K562 (cell line): ENCODE measurements around the gene MRFAP1. TPM values are rescaled to one million over a fixed set of nuclear protein-coding genes. Genes with fewer than 3 reads are reported as not detected.

ENCODE experiments used
- ATAC-seq: fragments of 200-7000 bp; cut with Tn5 transposase; 3 replicates; pipeline ENCODE4 v1.9.1; 2020; ENCODE audit warnings: moderate library complexity
- BruUV-seq: library from RNA; stranded (reverse); fragments of 400-500 nt; replicated peaks from 2 replicates; lab custom pipeline; 2021; lab: Mats Ljungman, UMichigan
- CTCF ChIA-PET: fragments of 300-600 bp; formaldehyde crosslinking; extraction: SDS; loops from one replicate; lab custom pipeline; 2021; ENCODE audit warnings: low intra/inter-chr PET ratio; lab: Yijun Ruan, JAX
- POLR2A ChIA-PET: fragments of 300-600, 350-650 bp; sonication (Branson Sonifier 250); formaldehyde crosslinking; extraction: SDS; loops from one replicate; lab custom pipeline; 2021; ENCODE audit warnings: antibody characterized with exemption, inconsistent platforms; lab: Yijun Ruan, JAX
- DNase-seq, 4 experiments: peaks; one replicate each; pipeline versions ENCODE4 v3.0.0 to v3.0.0-alpha.2; 2011 to 2018; ENCODE audit warnings: low spot score in 3 of 4, mixed read lengths in 3 of 4; ENCODE audit errors: extremely low read depth in 1 of 4
- FAIRE-seq: peaks from 2 replicates; lab custom pipeline; 2011; peaks lifted over from hg19 to GRCh38; lab: Jason Lieb, UNC
- H2AFZ ChIP-seq: 2 replicates; pipeline ENCODE4 v1.6.0; 2011; ENCODE audit warnings: low read depth, low read length, control low read depth, inconsistent platforms
- H3K27ac ChIP-seq: fragments of 200-600 bp; 3 replicates; pipeline ENCODE4 v1.8.0; 2011; ENCODE audit warnings: low read depth, mild to moderate bottlenecking, control low read depth, inconsistent platforms, low read length, moderate library complexity, mixed read lengths; ENCODE audit errors: extremely low read depth
- H3K27me3 ChIP-seq, 2 experiments: fragments of 300-600 bp in 1 of 2; 2 replicates in 1 of 2; 3 replicates in 1 of 2; pipeline versions ENCODE4 v1.6.0 to v1.8.0; 2011; ENCODE audit warnings: inconsistent platforms in 2 of 2, low read length in 2 of 2, mild to moderate bottlenecking in 1 of 2, mixed read lengths in 1 of 2, moderate library complexity in 1 of 2; ENCODE audit not compliant: control insufficient read depth in 2 of 2, insufficient read depth in 2 of 2
- H3K36me3 ChIP-seq: fragments of 300-600 bp; 3 replicates; pipeline ENCODE4 v1.8.0; 2011; ENCODE audit warnings: mild to moderate bottlenecking, low read length, inconsistent platforms; ENCODE audit not compliant: control insufficient read depth, insufficient read depth
- H3K4me1 ChIP-seq, 2 experiments: fragments of 200-600 bp in 1 of 2; replicated peaks in 1 of 2; 2 replicates in 1 of 2; 3 replicates in 1 of 2; pipeline versions ENCODE4 v1.5.1 to v1.8.0; 2011; ENCODE audit warnings: inconsistent platforms in 2 of 2, low read length in 2 of 2, mild to moderate bottlenecking in 1 of 2, mixed read lengths in 1 of 2, moderate library complexity in 1 of 2; ENCODE audit not compliant: control insufficient read depth in 2 of 2, insufficient read depth in 2 of 2
- H3K4me2 ChIP-seq: 2 replicates; pipeline ENCODE4 v1.6.1; 2011; ENCODE audit warnings: low read length, control low read depth, inconsistent platforms, mixed read lengths; ENCODE audit not compliant: insufficient read depth
- H3K4me3 ChIP-seq: fragments of 200-600 bp; sonication (generic), shearing (Covaris generic); 2 replicates; pipeline ENCODE4 v1.5.1; 2016; ENCODE audit warnings: control low read depth, inconsistent platforms
- H3K79me2 ChIP-seq: fragments of 200-600 bp; 3 replicates; pipeline ENCODE4 v1.8.0; 2011; ENCODE audit warnings: low read length, inconsistent platforms; ENCODE audit not compliant: control insufficient read depth, insufficient read depth
- H3K9ac ChIP-seq, 2 experiments: 2 replicates each; pipeline versions ENCODE4 v1.6.0 to v1.6.1; 2011; ENCODE audit warnings: low read depth in 2 of 2, low read length in 2 of 2, control low read depth in 1 of 2, inconsistent platforms in 1 of 2, mild to moderate bottlenecking in 1 of 2, mixed read lengths in 1 of 2; ENCODE audit not compliant: insufficient read depth in 1 of 2
- H3K9me1 ChIP-seq: one replicate; pipeline ENCODE4 v1.6.0; 2011; ENCODE audit warnings: inconsistent platforms, mild to moderate bottlenecking, low read length, moderate library complexity; ENCODE audit not compliant: control insufficient read depth, insufficient read depth
- H3K9me3 ChIP-seq: replicated peaks from 2 replicates; pipeline ENCODE4 v1.5.1; 2011; ENCODE audit warnings: low read depth, low read length, inconsistent platforms; ENCODE audit not compliant: control insufficient read depth, insufficient read depth
- H4K20me1 ChIP-seq: replicated peaks from 2 replicates; pipeline ENCODE4 v1.6.1; 2011; ENCODE audit warnings: low read length, inconsistent platforms, mixed read lengths; ENCODE audit not compliant: control insufficient read depth, insufficient read depth
- BMI1 ChIP-seq: fragments of 150-350 bp; IDR thresholded peaks from 2 replicates; pipeline ENCODE4 v1.6.1; 2014; ENCODE audit warnings: low read length
- E2F3 ChIP-seq: fragments of 250-450 bp; sonication (Bioruptor Pico); IDR thresholded peaks from 2 replicates; pipeline ENCODE4 v1.4.0; 2020; ENCODE audit warnings: mild to moderate bottlenecking
- ELF4 ChIP-seq: fragments of 450-650 bp; formaldehyde crosslinking; IDR thresholded peaks from 2 replicates; pipeline ENCODE4 v1.4.0; 2022; ENCODE audit warnings: missing genetic modification characterization
- ETV6 ChIP-seq, 3 experiments: fragments of 150-350 bp in 1 of 3; sonication (generic) in 1 of 3; formaldehyde crosslinking in 1 of 3; IDR thresholded peaks; 2 replicates each; pipeline versions ENCODE4 v1.6.1 to v1.8.0; 2014 to 2022; ENCODE audit warnings: borderline replicate concordance in 2 of 3, low read depth in 2 of 3, antibody characterized with exemption in 1 of 3, low read length in 1 of 3, mild to moderate bottlenecking in 1 of 3, missing genetic modification reagents in 1 of 3
- FOXA3 ChIP-seq, 2 experiments: fragments of 450-650 bp in 1 of 2; sonication (generic) in 1 of 2; formaldehyde crosslinking; IDR thresholded peaks in 1 of 2; conservative IDR thresholded peaks in 1 of 2; 2 replicates each; pipeline versions ENCODE4 v1.4.0 to v1.8.0; 2020 to 2022; ENCODE audit warnings: mild to moderate bottlenecking in 2 of 2, missing genetic modification reagents in 1 of 2
- HNRNPUL1 ChIP-seq: fragments of 200-400 bp; formaldehyde crosslinking; IDR thresholded peaks from 2 replicates; pipeline ENCODE4 v1.6.1; 2017; ENCODE audit warnings: low read length
- HOMEZ ChIP-seq: fragments of 250-450 bp; sonication (Bioruptor Pico); IDR thresholded peaks from 2 replicates; pipeline ENCODE4 v1.4.0; 2020; ENCODE audit warnings: mild to moderate bottlenecking, moderate library complexity
- KDM1A ChIP-seq, 2 experiments: fragments of 450-650 bp; IDR thresholded peaks; 2 replicates each; pipeline ENCODE4 v1.6.1; 2016; ENCODE audit warnings: mild to moderate bottlenecking in 2 of 2
- KLF6 ChIP-seq: fragments of 250-450 bp; sonication (Bioruptor Pico); IDR thresholded peaks from 2 replicates; pipeline ENCODE4 v1.4.0; 2020; ENCODE audit warnings: mild to moderate bottlenecking, moderate library complexity, borderline replicate concordance
- MCM3 ChIP-seq: fragments of 450-650 bp; IDR thresholded peaks from 2 replicates; pipeline ENCODE4 v1.6.1; 2016
- RBBP5 ChIP-seq: fragments of 200-600 bp; sonication (generic); IDR thresholded peaks from 2 replicates; pipeline ENCODE4 v1.6.1; 2012; ENCODE audit warnings: borderline replicate concordance, mild to moderate bottlenecking, low read length, control low read depth, inconsistent platforms; ENCODE audit not compliant: insufficient read depth, poor library complexity, severe bottlenecking
- SMAD2 ChIP-seq: fragments of 150-350 bp; IDR thresholded peaks from 2 replicates; pipeline ENCODE4 v1.6.1; 2014; ENCODE audit warnings: low read depth, mild to moderate bottlenecking, low read length
- SNIP1 ChIP-seq: fragments of 450-650 bp; IDR thresholded peaks from 2 replicates; pipeline ENCODE4 v1.7.1; 2017; ENCODE audit warnings: low read depth, mild to moderate bottlenecking
- SRF ChIP-seq, 2 experiments: fragments of 250-450, 450-650 bp in 1 of 2; sonication (Bioruptor Pico) in 1 of 2; sonication (generic) in 1 of 2; formaldehyde crosslinking; IDR thresholded peaks; 2 replicates each; pipeline versions ENCODE4 v1.5.0 to v1.5.1; 2020 to 2022; ENCODE audit warnings: mild to moderate bottlenecking in 1 of 2, missing genetic modification reagents in 1 of 2
- STAT5A ChIP-seq: IDR thresholded peaks from 2 replicates; pipeline ENCODE4 v1.6.1; 2012; ENCODE audit warnings: low read length, inconsistent platforms, borderline replicate concordance
- TCF7 ChIP-seq: sonication (generic); IDR thresholded peaks from 2 replicates; pipeline ENCODE4 v1.6.1; 2016; ENCODE audit warnings: antibody characterized with exemption, borderline replicate concordance
- ZNF12 ChIP-seq: sonication (generic); formaldehyde crosslinking; IDR thresholded peaks from 2 replicates; pipeline ENCODE4 v1.4.0; 2020; ENCODE audit warnings: mild to moderate bottlenecking, missing genetic modification reagents
- ZNF24 ChIP-seq: fragments of 450-650 bp; IDR thresholded peaks from 2 replicates; pipeline ENCODE4 v1.6.1; 2016
- ZNF263 ChIP-seq: sonication (generic); formaldehyde crosslinking; IDR thresholded peaks from 2 replicates; pipeline ENCODE4 v1.8.0; 2022; ENCODE audit warnings: mild to moderate bottlenecking, missing genetic modification reagents, borderline replicate concordance
- ZNF699 ChIP-seq: fragments of 250-450 bp; sonication (Bioruptor Pico); IDR thresholded peaks from 2 replicates; pipeline ENCODE4 v1.8.0; 2021; ENCODE audit warnings: mild to moderate bottlenecking, moderate library complexity; ENCODE audit not compliant: insufficient replicate concordance
- WGBS: fragments of 100-300 bp; shearing (Covaris generic); methylation state at CpG from one replicate; pipeline ENCODE4 v1.1.6; 2016; ENCODE audit warnings: low coverage, mixed read lengths; ENCODE audit not compliant: insufficient coverage; ENCODE audit errors: missing lambda C conversion rate; 5-methylcytosine and 5-hydroxymethylcytosine counted together
- in situ Hi-C: fragments of 300-500 bp; cut with MboI; formaldehyde crosslinking; loops from 4 replicates; pipeline ENCODE4 v1.15.0; 2018; ENCODE audit warnings: inconsistent platforms, mixed read lengths
- intact Hi-C: fragments of 100-400 bp; cut with micrococcal nuclease; formaldehyde crosslinking; loops from 2 replicates; pipeline ENCODE4 v1.14.2; 2022
- polyA plus RNA-seq, 8 experiments: library from polyadenylated mRNA; depleted of rRNA in 4 of 8; stranded (reverse) in 5 of 8; unstranded in 3 of 8; fragments of >200 nt; fragmentation: Nextera tagmentation in 2 of 8; fragmentation: Illumina TruSeq in 1 of 8; extraction: Ambion mirVana in 2 of 8; extraction: Trizol in 1 of 8; gene quantifications; 2 replicates each; pipeline versions ENCODE4 v1.2.1 to v1.2.3, GENCODE V29; 2011 to 2014; ENCODE audit warnings: inconsistent platforms in 1 of 8, missing spikeins in 1 of 8
- total RNA-seq, 7 experiments: library from RNA; depleted of rRNA in 6 of 7; stranded (reverse); fragments of >200 nt in 6 of 7; fragmentation: Illumina TruSeq in 2 of 7; extraction: Trizol in 2 of 7; gene quantifications; 2 replicates each; pipeline versions ENCODE4 v1.2.1 to v1.2.3, GENCODE V29; 2011 to 2021; ENCODE audit warnings: low replicate concordance in 1 of 7
- TF ChIP-seq, protein P1 (sequence below): fragments of 450-650 bp; formaldehyde crosslinking; IDR thresholded peaks from 2 replicates; pipeline ENCODE4 v1.4.0; 2022; ENCODE audit warnings: missing genetic modification characterization

The MRFAP1 gene
- total and polyA plus RNA-seq, 9 of the 15 experiments (the other 6 are each of a cell fraction or from before 2014, with no cell fraction given), result 46.0 to 270 (median 151) TPM

GRCh38 chr4:6660430-6660829 lies 19.9 kb downstream of the MRFAP1 start:
- Histone ChIP-seq H3K9me3 (no peaks in the 10 kb centered on the region), H3K27me3 (0 out of 5 replicates have a peak, but pooled peaks cover 3 to 5% of the 10 kb centered on the region in 2 experiments), H3K36me3 (no peaks in the 10 kb centered on the region), H3K4me3 (no peak overlapping the region), H3K4me1 (peaks cover 0 to 27% of the 10 kb centered on the region in 2 experiments; a peak in 3 of 5 replicates), H3K9me1 (no peaks in the 10 kb centered on the region), H3K27ac (no peak overlapping the region), H4K20me1 (no peaks in the 10 kb centered on the region), H3K4me2 (no peak overlapping the region), H3K79me2 (no peaks in the 10 kb centered on the region), H2AFZ (no peak overlapping the region), H3K9ac (no peak overlapping the region)
- ChIA-PET POLR2A (interaction anchor here (1.2 to 1.9 kb wide), 4 partner anchors 13 to 18 kb away, joined by 4 to 9 read pairs (median 4); a partner anchor contains a TSS), CTCF (no interaction called here)
- WGBS, result 0% methylated on average over 2 of the region's 3 CpGs
- DNase-seq, result no peak
- no peak for FAIRE-seq
- in situ Hi-C loops (no loop called here), intact Hi-C loops (no loop called here)
- ATAC-seq, result no peak
- BruUV-seq, result no TSS peak
- TF ChIP-seq SNIP1 (no peak), HNRNPUL1 (no peak), BMI1 (no peak), MCM3 (no peak), E2F3 (CRISPR knock-in tag) (no peak), FOXA3 (CRISPR knock-in tag; conservative IDR thresholded peaks at IDR 0.05 in 1 of 2, IDR thresholded peaks at IDR 0.05 in 1 of 2) (no peak), STAT5A (no peak), ZNF699 (no peak), KDM1A (IDR thresholded peaks at IDR 0.05) (peak in 1 of 2 experiments; percentile 21; a peak in 1 of 4 replicates), KLF6 (no peak), ZNF12 (no peak), ZNF263 (CRISPR knock-in tag) (peak; percentile 93), ELF4 (CRISPR knock-in tag) (peak; percentile 61; the same call in 1 of the 2 replicates), ETV6 (IDR thresholded peaks at IDR 0.05; ENCODE audit: borderline replicate concordance in 1 of 2, low read depth in 2 of 2, low read length in 1 of 2) (no peak), ETV6 (CRISPR knock-in tag; IDR thresholded peaks at IDR 0.05; ENCODE audit: borderline replicate concordance) (no peak), SRF (CRISPR knock-in tag; IDR thresholded peaks at IDR 0.05) (no peak), TCF7 (no peak), ZNF24 (no peak), HOMEZ (CRISPR knock-in tag) (no peak), SMAD2 (no peak), RBBP5 (no peak)
- TF ChIP-seq, protein P1, sequence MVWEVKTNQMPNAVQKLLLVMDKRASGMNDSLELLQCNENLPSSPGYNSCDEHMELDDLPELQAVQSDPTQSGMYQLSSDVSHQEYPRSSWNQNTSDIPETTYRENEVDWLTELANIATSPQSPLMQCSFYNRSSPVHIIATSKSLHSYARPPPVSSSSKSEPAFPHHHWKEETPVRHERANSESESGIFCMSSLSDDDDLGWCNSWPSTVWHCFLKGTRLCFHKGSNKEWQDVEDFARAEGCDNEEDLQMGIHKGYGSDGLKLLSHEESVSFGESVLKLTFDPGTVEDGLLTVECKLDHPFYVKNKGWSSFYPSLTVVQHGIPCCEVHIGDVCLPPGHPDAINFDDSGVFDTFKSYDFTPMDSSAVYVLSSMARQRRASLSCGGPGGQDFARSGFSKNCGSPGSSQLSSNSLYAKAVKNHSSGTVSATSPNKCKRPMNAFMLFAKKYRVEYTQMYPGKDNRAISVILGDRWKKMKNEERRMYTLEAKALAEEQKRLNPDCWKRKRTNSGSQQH (CRISPR knock-in tag), result peak; percentile 63; the same call in 1 of the 2 replicates
